AG09319 (cell line): ENCODE results near the gene GART.

ENCODE experiments used
- DNase-seq: peaks from one replicate; pipeline ENCODE4 v3.0.0-alpha.2; 2010; ENCODE audit warnings: low read depth; ENCODE audit errors: extremely low read depth
- CTCF ChIP-seq: IDR thresholded peaks from 2 replicates; pipeline ENCODE4 v1.5.1; 2011; ENCODE audit warnings: low read depth, mild to moderate bottlenecking, inconsistent platforms, low read length, moderate library complexity

GART gene

GRCh38 chr21:33491373-33492102 is 50.4 kb downstream of the GART start, which contains the start of gene DNAJC28:
TSS of gene DNAJC28 (minus strand) at chr21:33491716. CDS start at chr21:33489393, 2,323 bp downstream.
- no peak for TF ChIP-seq CTCF
- peak; percentile 73 for DNase-seq

DNA sequence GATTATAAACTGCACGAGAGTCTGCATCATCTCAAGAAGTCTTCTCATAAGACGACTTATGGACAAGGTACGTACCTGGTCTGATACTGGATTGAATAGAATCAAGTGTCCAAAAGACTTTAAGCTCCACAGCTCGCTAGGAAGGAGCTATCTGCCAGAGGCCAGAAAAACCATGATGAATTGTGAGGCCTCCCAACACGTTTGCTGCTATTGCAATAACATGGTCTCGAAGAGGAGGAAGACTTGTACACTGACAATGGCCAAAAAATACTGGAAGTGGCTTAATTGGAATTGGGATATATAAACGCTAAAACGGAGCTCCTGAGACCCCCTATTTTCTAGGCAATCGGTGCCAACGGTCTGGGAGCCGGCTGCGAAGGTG is 50.9 kb downstream of the GART start:
- no peak for TF ChIP-seq CTCF
- DNase-seq: no peak

GRCh38 chr21:33488936-33489335 is 53.0 kb downstream of the GART start:
- TF ChIP-seq CTCF: no peak
- no peak for DNase-seq

GRCh38 chr21:33487996-33488395 is 53.9 kb downstream of the GART start:
- TF ChIP-seq CTCF: no peak

DNA sequence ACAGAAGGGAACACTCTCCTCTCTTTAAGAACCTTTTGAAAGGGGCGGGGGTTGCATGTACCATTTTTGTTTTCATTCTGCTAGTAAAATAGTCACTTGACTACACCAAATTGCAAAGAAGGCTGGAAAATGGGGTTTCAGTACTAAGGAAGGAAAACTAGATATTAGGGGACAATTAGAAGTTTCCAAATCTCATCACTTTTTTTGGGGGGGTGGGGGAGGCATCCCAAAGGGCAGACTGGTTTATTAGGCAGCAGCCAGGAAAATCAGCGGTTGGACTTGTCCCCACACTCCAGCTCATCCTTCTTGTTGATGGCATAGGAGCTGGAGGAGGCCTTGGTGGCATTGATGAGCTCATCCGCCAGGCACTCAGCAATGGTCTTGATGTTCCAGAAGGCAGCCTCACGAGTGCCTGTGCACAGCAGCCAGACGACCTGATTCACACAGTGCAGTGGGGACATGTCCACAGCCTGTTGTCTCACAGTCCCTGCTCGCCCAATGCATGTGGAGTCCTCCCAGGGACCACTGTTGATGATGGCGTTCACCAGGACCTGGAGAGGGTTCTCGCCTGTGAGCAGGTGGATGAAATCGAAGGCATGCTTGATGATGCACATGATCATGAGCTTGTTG is 60.5 kb downstream of the GART start:
- TF ChIP-seq CTCF: no peak
- DNase-seq: no peak

More at GRCh38 chr21:33487996-33488395, 53.9 kb downstream of the GART start:
- no peak for DNase-seq

DNA sequence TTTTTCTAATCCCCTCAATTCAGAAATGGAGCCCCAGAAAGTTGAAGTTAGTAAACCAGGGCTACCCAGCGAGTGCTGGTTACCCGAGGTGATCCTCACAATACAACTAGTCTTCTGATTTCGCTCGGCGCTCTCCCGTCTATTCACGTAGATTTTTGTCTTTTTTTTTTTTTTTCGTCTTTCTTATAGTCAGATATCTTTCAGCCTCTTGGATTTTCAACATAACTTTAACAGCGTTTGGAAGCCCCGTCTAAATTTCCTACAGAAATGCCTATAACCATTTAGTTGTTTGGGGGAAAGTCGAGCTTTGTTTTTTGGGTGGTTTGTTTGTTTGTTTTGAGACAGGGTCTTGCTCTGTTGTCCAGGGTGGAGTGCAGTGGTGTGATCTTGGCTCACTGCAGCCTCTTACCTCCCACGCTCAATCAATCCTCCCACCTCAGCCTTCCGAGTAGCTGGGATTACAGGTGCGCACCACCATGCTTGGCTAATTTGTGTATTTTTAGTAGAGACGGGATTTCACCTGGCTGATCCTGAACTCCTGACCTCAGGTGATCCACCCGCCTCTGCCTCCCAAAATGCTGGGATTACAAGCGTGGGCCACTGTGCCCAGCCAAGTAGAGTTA is 61.3 kb downstream of the GART start:
- TF ChIP-seq CTCF: no peak
- no peak for DNase-seq
